Stimulated activated CD4-positive, alpha-beta T cell treated with anti-CD3 and anti-CD28 coated beads, Interleukin-12 subunit alpha, Interleukin-12 subunit beta, amount 100 ng/mL, for 48 hours (primary cell): ENCODE data around the gene SRSF12.
A peak's percentile ranks its signal among the peaks of the same experiment; 100 is the strongest.
"Not testable (repeated sequence)": the region's sequence is repeated elsewhere in the genome, so short reads cannot be mapped to it uniquely, and the experiment has no call there.

ENCODE experiments used
- DNase-seq, 3 donors: peaks; one replicate each; pipeline ENCODE4 v3.0.0-alpha.2; 2020; ENCODE audit warnings: low read depth in 2 of 3, low spot score in 1 of 3

Gene SRSF12

GRCh38 chr6:89131599-89131998 lies 13.7 kb upstream of the SRSF12 start:
- DNase-seq: no peak

GRCh38 chr6:89128256-89128671 lies 10.4 kb upstream of the SRSF12 start:
- not testable (repeated sequence) for DNase-seq

GRCh38 chr6:89122625-89123024 lies 4.8 kb upstream of the SRSF12 start:
- no peak for DNase-seq

GRCh38 chr6:89121934-89122333 lies 4.1 kb upstream of the SRSF12 start:
- no peak for DNase-seq

GRCh38 chr6:89120371-89120770 lies 2.5 kb upstream of the SRSF12 start:
- no peak for DNase-seq

GRCh38 chr6:89118931-89119330 lies 1.1 kb upstream of the SRSF12 start:
- DNase-seq: no peak

- DNase-seq: no peak
These were observed 1.2 kb downstream of the SRSF12 start for GRCh38 chr6:89116702-89117101.

- DNase-seq: no peak
These were observed 5.9 kb downstream of the SRSF12 start for GRCh38 chr6:89111933-89112332.

- DNase-seq: no peak
These were observed 7.6 kb downstream of the SRSF12 start for GRCh38 chr6:89110284-89110683.

GRCh38 chr6:89100114-89100513 lies 17.8 kb downstream of the SRSF12 start:
- no peak for DNase-seq

GRCh38 chr6:89098461-89098860 lies 19.4 kb downstream of the SRSF12 start:
- DNase-seq: no peak

GRCh38 chr6:89087881-89088280 lies 30.0 kb downstream of the SRSF12 start:
- no peak for DNase-seq

- no peak for DNase-seq
These were observed 32.3 kb downstream of the SRSF12 start for GRCh38 chr6:89085409-89086205.

GRCh38 chr6:89084954-89085353 lies 32.9 kb downstream of the SRSF12 start:
- DNase-seq: no peak

GRCh38 chr6:89084542-89084941 lies 33.3 kb downstream of the SRSF12 start:
- no peak for DNase-seq

GRCh38 chr6:89082486-89082891 lies 35.4 kb downstream of the SRSF12 start:
- DNase-seq: no peak

GRCh38 chr6:89081423-89082322 lies 36.2 kb downstream of the SRSF12 start:
- DNase-seq: peak; percentile 95 to 98 (median 97)

GRCh38 chr6:89081129-89081422 lies 36.8 kb downstream of the SRSF12 start:
- DNase-seq: no peak

- DNase-seq: peak; percentile 99 to 100 (median 100)
These were observed 37.4 kb downstream of the SRSF12 start, which contains the start of gene PNRC1 for GRCh38 chr6:89080281-89081128. TSS of gene PNRC1 (plus strand) at chr6:89080751. CDS start at chr6:89080895, 144 bp downstream.

GRCh38 chr6:89079511-89080234 lies 38.2 kb downstream of the SRSF12 start:
- DNase-seq: peak in 1 of 3 donors; percentile 21

GRCh38 chr6:89073840-89074239 lies 44.0 kb downstream of the SRSF12 start:
- DNase-seq: no peak
